Anterior cingulate cortex (tissue), 58 donors: Measurements from ENCODE around the gene IFNA2.
"Not testable (repeated sequence)": the region's sequence is repeated elsewhere in the genome, so short reads cannot be mapped to it uniquely, and the experiment has no call there.

Experiments used
- DNase-seq, 58 donors: peaks; one replicate each; lab custom pipeline; 2025; lab: John Stamatoyannopoulos, UW

The IFNA2 gene

GRCh38 chr9:21392270-21392669 is 7.1 kb upstream of the IFNA2 start:
- DNase-seq = no peak

- DNase-seq = no peak
Measured at GRCh38 chr9:21383627-21384026, 1.6 kb downstream of the IFNA2 start.

GRCh38 chr9:21381448-21382339 is 3.5 kb downstream of the IFNA2 start:
- no peak for DNase-seq

- DNase-seq = not testable (repeated sequence)
Measured at GRCh38 chr9:21371467-21371866, 13.7 kb downstream of the IFNA2 start.

- DNase-seq = no peak
Measured at GRCh38 chr9:21367957-21368356, 17.2 kb downstream of the IFNA2 start, which contains the start of gene IFNA13. IFNA13 (minus strand) TSS chr9:21368057; CDS start chr9:21368010, 47 bp downstream.

- DNase-seq = not testable (repeated sequence)
Measured at GRCh38 chr9:21367169-21367568, 18.0 kb downstream of the IFNA2 start.

GRCh38 chr9:21362287-21362686 is 22.9 kb downstream of the IFNA2 start:
- no peak for DNase-seq

- no peak for DNase-seq
Measured at GRCh38 chr9:21357479-21358460, 27.4 kb downstream of the IFNA2 start.

- no peak for DNase-seq
Measured at GRCh38 chr9:21350787-21351186, 34.4 kb downstream of the IFNA2 start, which contains the start of gene IFNA6. IFNA6 (minus strand) TSS chr9:21350887; CDS start chr9:21350887, 0 bp downstream.

GRCh38 chr9:21348430-21348970 is 36.7 kb downstream of the IFNA2 start:
- no peak for DNase-seq

GRCh38 chr9:21340735-21341134 is 44.5 kb downstream of the IFNA2 start:
- DNase-seq = no peak

GRCh38 chr9:21336457-21336856 is 48.7 kb downstream of the IFNA2 start:
- DNase-seq = no peak

- peak; percentile 52 to 96 (median 90) for DNase-seq
Measured at GRCh38 chr9:21334701-21335632, 50.2 kb downstream of the IFNA2 start, which contains the start of gene KLHL9. KLHL9 (minus strand) TSS chr9:21335404; CDS start chr9:21334859, 545 bp downstream.
